ENCODE measurements around the gene USP8.
"Not testable (repeated sequence)": the region's sequence is repeated elsewhere in the genome, so short reads cannot be mapped to it uniquely, and the experiment has no call there.

Gene USP8

DNA sequence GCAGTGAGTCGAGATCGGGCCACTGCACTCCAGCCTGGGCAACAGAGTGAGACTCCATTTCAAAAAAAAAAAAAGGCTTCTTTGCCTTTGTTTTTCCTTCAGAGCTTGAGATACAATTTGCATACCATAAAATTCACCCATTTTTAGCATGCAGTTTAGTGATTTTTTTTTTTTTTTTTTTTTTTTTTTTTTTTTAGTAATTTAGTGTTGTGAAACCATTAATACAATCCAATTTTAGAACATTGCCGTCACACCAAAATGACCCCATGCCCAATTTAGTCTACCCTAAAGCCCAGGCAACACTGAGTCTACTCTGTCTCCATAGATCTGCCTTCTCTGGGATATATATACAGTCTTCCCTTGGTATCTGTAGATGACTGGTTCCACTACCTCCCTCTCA, 61.2 kb downstream of the USP8 start:
- Histone ChIP-seq H3K27me3 (ENCODE audit: control insufficient read depth in 3 of 3, insufficient read depth in 3 of 3, low read depth in 1 of 3, low read length in 3 of 3) (no peaks in the 10 kb centered on the region), H3K9me3 (replicated peaks in 1 of 2; ENCODE audit: control insufficient read depth in 2 of 2, insufficient read depth in 1 of 2, low read depth in 1 of 2, low read length in 2 of 2) (no peaks in the 10 kb centered on the region), H2AK5ac (ENCODE audit: low read depth, low read length) (no peak overlapping the region), H2BK15ac (ENCODE audit: low read length) (no peak overlapping the region), H3K4ac (ENCODE audit: low read length) (no peak overlapping the region), H3K4me2 (ENCODE audit: insufficient read depth, low read length, poor library complexity, severe bottlenecking) (no peak overlapping the region), H3K23ac (ENCODE audit: low read depth, low read length, poor library complexity) (no peak overlapping the region), H4K91ac (ENCODE audit: low read depth, low read length, poor library complexity) (no peak overlapping the region), H3K4me3 (ENCODE audit: low read length in 2 of 2) (no peak overlapping the region), H2BK120ac (ENCODE audit: low read depth, low read length) (no peak overlapping the region), H2BK12ac (ENCODE audit: low read length) (no peak overlapping the region), H3K36me3 (replicated peaks in 1 of 2; ENCODE audit: control insufficient read depth in 2 of 2, insufficient read depth in 2 of 2, low read length in 2 of 2) (peaks cover 7 to 95% of the 10 kb centered on the region in 2 donors), H4K8ac (ENCODE audit: low read depth, low read length) (no peak overlapping the region), H3K27ac (replicated peaks; ENCODE audit: low read length) (no peak overlapping the region), H3K18ac (ENCODE audit: low read length) (no peak overlapping the region), H3K4me1 (ENCODE audit: control insufficient read depth in 2 of 2, insufficient read depth in 1 of 2, low read depth in 1 of 2, low read length in 2 of 2) (no peaks in the 10 kb centered on the region), H3K79me1 (ENCODE audit: low read depth, low read length) (peaks cover 3% of the 10 kb centered on the region), H3K14ac (ENCODE audit: low read length) (no peak overlapping the region), H2BK5ac (ENCODE audit: low read length) (no peak overlapping the region), H2AFZ (ENCODE audit: low read length) (no peak overlapping the region), H3K9ac (ENCODE audit: low read depth, low read length, poor library complexity) (no peak overlapping the region)
- DNase-seq (ENCODE audit: low spot score) = no peak
- WGBS, 2 donors (ENCODE audit: extremely low coverage in 2 of 2, insufficient read length in 2 of 2, insufficient replicate concordance in 1 of 2) = no CpG with 5 or more reads among the region's 3 CpGs

DNA sequence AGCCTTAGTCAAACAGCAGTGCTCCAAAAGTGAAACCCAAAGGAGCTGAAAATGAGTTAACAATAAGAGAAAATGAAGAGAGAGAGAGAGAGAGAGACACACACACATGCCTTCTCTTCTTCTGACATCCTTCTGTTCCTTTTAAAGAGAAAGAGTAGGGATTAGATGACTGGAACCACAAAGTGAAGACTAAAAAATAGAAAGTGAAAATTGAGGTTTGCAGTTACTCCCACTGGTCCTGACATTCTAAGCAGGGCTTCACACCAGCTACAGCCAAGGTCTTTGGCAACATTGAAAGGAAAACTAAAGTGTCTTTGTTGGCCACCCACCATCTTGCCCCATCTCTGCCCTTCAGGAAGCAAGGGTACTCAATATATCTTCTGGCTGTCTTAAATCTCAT, 63.1 kb downstream of the USP8 start:
- no peak overlapping the region for H2BK120ac ChIP-seq (ENCODE audit: low read depth, low read length)
- no peak overlapping the region for H3K23ac ChIP-seq (ENCODE audit: low read depth, low read length, poor library complexity)
- no peak overlapping the region for H3K14ac ChIP-seq (ENCODE audit: low read length)
- H3K9ac ChIP-seq (ENCODE audit: low read depth, low read length, poor library complexity) = no peak overlapping the region
- H3K4me3 ChIP-seq (ENCODE audit: low read length in 2 of 2) = no peak overlapping the region
- H2AK5ac ChIP-seq (ENCODE audit: low read depth, low read length) = no peak overlapping the region
- H3K4me1 ChIP-seq (ENCODE audit: control insufficient read depth in 2 of 2, insufficient read depth in 1 of 2, low read depth in 1 of 2, low read length in 2 of 2) = no peaks in the 10 kb centered on the region
- H4K91ac ChIP-seq (ENCODE audit: low read depth, low read length, poor library complexity) = no peak overlapping the region
- DNase-seq (ENCODE audit: low spot score) = no peak
- H2BK15ac ChIP-seq (ENCODE audit: low read length) = no peak overlapping the region
- no peaks in the 10 kb centered on the region for H3K27me3 ChIP-seq (ENCODE audit: control insufficient read depth in 3 of 3, insufficient read depth in 3 of 3, low read depth in 1 of 3, low read length in 3 of 3)
- no peak overlapping the region for H2BK12ac ChIP-seq (ENCODE audit: low read length)
- peaks cover 1% of the 10 kb centered on the region for H3K79me1 ChIP-seq (ENCODE audit: low read depth, low read length)
- H3K9me3 ChIP-seq (replicated peaks in 1 of 2; ENCODE audit: control insufficient read depth in 2 of 2, insufficient read depth in 1 of 2, low read depth in 1 of 2, low read length in 2 of 2) = no peaks in the 10 kb centered on the region
- H3K4me2 ChIP-seq (ENCODE audit: insufficient read depth, low read length, poor library complexity, severe bottlenecking) = no peak overlapping the region
- H3K36me3 ChIP-seq (replicated peaks in 1 of 2; ENCODE audit: control insufficient read depth in 2 of 2, insufficient read depth in 2 of 2, low read length in 2 of 2) = peaks cover 3 to 95% of the 10 kb centered on the region in 2 donors
- H4K8ac ChIP-seq (ENCODE audit: low read depth, low read length) = no peak overlapping the region
- no peak overlapping the region for H3K18ac ChIP-seq (ENCODE audit: low read length)
- H3K4ac ChIP-seq (ENCODE audit: low read length) = no peak overlapping the region
- no peak overlapping the region for H3K27ac ChIP-seq (replicated peaks; ENCODE audit: low read length)
- no peak overlapping the region for H2BK5ac ChIP-seq (ENCODE audit: low read length)
- no peak overlapping the region for H2AFZ ChIP-seq (ENCODE audit: low read length)

DNA sequence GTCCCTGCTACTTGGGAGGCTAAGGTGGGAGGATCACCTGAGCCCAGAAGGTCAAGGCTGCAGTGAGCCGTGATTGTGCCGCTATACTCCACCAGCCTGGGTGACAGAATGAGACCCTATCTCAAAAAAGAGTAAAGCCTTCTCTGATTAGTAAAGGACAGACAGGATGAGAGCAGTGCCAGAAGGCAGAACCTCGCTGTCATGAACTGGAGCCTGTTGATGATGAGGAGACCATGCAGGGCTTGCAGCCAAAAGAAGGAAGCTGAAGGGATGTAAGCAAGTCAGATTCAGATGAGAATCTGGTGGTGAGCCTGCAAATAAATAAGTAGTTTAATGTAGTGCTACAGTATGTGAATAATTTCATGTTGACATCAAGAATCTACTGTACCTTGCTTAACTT, 69.4 kb downstream of the USP8 start:
- Histone ChIP-seq H3K4me3 (ENCODE audit: low read length in 2 of 2) (no peak overlapping the region), H3K23ac (ENCODE audit: low read depth, low read length, poor library complexity) (peak overlapping the region; percentile 65), H3K27ac (replicated peaks; ENCODE audit: low read length) (no peak overlapping the region), H2AK5ac (ENCODE audit: low read depth, low read length) (no peak overlapping the region), H3K27me3 (ENCODE audit: control insufficient read depth in 3 of 3, insufficient read depth in 3 of 3, low read depth in 1 of 3, low read length in 3 of 3) (no peaks in the 10 kb centered on the region), H3K36me3 (replicated peaks in 1 of 2; ENCODE audit: control insufficient read depth in 2 of 2, insufficient read depth in 2 of 2, low read length in 2 of 2) (peaks cover 17 to 100% of the 10 kb centered on the region in 2 donors), H3K9ac (ENCODE audit: low read depth, low read length, poor library complexity) (no peak overlapping the region), H2BK120ac (ENCODE audit: low read depth, low read length) (no peak overlapping the region), H4K91ac (ENCODE audit: low read depth, low read length, poor library complexity) (no peak overlapping the region), H3K18ac (ENCODE audit: low read length) (no peak overlapping the region), H3K14ac (ENCODE audit: low read length) (no peak overlapping the region), H2BK5ac (ENCODE audit: low read length) (no peak overlapping the region), H4K8ac (ENCODE audit: low read depth, low read length) (no peak overlapping the region), H2AFZ (ENCODE audit: low read length) (no peak overlapping the region), H3K9me3 (replicated peaks in 1 of 2; ENCODE audit: control insufficient read depth in 2 of 2, insufficient read depth in 1 of 2, low read depth in 1 of 2, low read length in 2 of 2) (no peaks in the 10 kb centered on the region), H2BK12ac (ENCODE audit: low read length) (no peak overlapping the region), H3K79me1 (ENCODE audit: low read depth, low read length) (no peaks in the 10 kb centered on the region), H3K4me2 (ENCODE audit: insufficient read depth, low read length, poor library complexity, severe bottlenecking) (no peak overlapping the region), H3K4ac (ENCODE audit: low read length) (no peak overlapping the region), H3K4me1 (ENCODE audit: control insufficient read depth in 2 of 2, insufficient read depth in 1 of 2, low read depth in 1 of 2, low read length in 2 of 2) (no peaks in the 10 kb centered on the region), H2BK15ac (ENCODE audit: low read length) (no peak overlapping the region)
- no peak for DNase-seq (ENCODE audit: low spot score)
- no CpG with 5 or more reads among the region's 3 CpGs for WGBS, 2 donors (ENCODE audit: extremely low coverage in 2 of 2, insufficient read length in 2 of 2, insufficient replicate concordance in 1 of 2)

DNA sequence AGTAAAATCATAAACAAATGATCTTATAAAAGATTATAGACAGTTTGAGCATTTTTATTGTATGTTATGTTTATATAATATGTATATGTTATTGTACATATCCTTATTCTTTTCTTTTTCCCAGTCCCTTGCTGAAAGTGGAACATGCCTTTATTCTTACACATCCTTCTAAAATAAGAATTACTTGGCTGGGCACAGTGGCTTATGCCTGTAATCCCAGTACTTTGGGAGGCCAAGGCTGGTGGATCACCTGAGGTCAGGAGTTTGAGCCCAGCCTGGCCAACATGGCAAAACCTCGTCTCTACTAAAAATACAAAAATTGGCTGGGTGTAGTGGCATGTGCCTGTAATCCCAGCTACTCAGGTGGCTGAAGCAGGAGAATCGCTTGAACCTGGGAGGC, 70.3 kb downstream of the USP8 start:
- not testable (repeated sequence) for H2AK5ac ChIP-seq (ENCODE audit: low read depth, low read length); H3K14ac ChIP-seq (ENCODE audit: low read length); H3K79me1 ChIP-seq (ENCODE audit: low read depth, low read length); H2BK15ac ChIP-seq (ENCODE audit: low read length); H2BK120ac ChIP-seq (ENCODE audit: low read depth, low read length); H3K27me3 ChIP-seq (ENCODE audit: control insufficient read depth in 3 of 3, insufficient read depth in 3 of 3, low read depth in 1 of 3, low read length in 3 of 3); H2BK5ac ChIP-seq (ENCODE audit: low read length); H2BK12ac ChIP-seq (ENCODE audit: low read length); H3K9ac ChIP-seq (ENCODE audit: low read depth, low read length, poor library complexity); H4K91ac ChIP-seq (ENCODE audit: low read depth, low read length, poor library complexity); H3K18ac ChIP-seq (ENCODE audit: low read length); H3K4me2 ChIP-seq (ENCODE audit: insufficient read depth, low read length, poor library complexity, severe bottlenecking); DNase-seq (ENCODE audit: low spot score); H3K4ac ChIP-seq (ENCODE audit: low read length); H3K9me3 ChIP-seq (replicated peaks in 1 of 2; ENCODE audit: control insufficient read depth in 2 of 2, insufficient read depth in 1 of 2, low read depth in 1 of 2, low read length in 2 of 2); H3K27ac ChIP-seq (replicated peaks; ENCODE audit: low read length); H3K4me1 ChIP-seq (ENCODE audit: control insufficient read depth in 2 of 2, insufficient read depth in 1 of 2, low read depth in 1 of 2, low read length in 2 of 2); H3K23ac ChIP-seq (ENCODE audit: low read depth, low read length, poor library complexity); H2AFZ ChIP-seq (ENCODE audit: low read length); H3K4me3 ChIP-seq (ENCODE audit: low read length in 2 of 2); H4K8ac ChIP-seq (ENCODE audit: low read depth, low read length)
- no CpG with 5 or more reads among the region's 2 CpGs for WGBS, 2 donors (ENCODE audit: extremely low coverage in 2 of 2, insufficient read length in 2 of 2, insufficient replicate concordance in 1 of 2)
- H3K36me3 ChIP-seq (replicated peaks in 1 of 2; ENCODE audit: control insufficient read depth in 2 of 2, insufficient read depth in 2 of 2, low read length in 2 of 2) = peaks cover 20 to 100% of the 10 kb centered on the region in 2 donors

Measured in neuronal stem cell (in vitro differentiated cells).